ENCODE data around the gene APBB2.

DNA sequence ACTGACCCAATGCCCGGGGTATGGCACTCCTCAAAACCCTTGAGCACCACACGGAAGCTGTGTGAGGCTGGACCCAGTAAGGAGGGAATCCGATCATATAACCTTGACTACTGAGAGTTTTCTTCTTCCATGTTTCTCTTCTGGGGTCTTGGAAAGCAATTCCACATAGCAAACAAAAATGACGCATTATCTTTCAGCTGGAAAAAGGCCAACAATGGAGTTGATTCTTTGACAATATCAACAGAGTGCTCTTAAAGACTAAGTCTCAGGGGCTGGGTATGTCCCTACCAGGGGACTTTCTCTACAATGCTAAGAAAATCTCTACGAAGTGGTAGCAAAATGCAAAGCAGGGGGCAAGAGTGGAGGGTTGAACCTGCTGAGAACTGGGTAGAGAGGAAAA lies 276.0 kb downstream of the APBB2 start:
- TF ChIP-seq, protein P1, sequence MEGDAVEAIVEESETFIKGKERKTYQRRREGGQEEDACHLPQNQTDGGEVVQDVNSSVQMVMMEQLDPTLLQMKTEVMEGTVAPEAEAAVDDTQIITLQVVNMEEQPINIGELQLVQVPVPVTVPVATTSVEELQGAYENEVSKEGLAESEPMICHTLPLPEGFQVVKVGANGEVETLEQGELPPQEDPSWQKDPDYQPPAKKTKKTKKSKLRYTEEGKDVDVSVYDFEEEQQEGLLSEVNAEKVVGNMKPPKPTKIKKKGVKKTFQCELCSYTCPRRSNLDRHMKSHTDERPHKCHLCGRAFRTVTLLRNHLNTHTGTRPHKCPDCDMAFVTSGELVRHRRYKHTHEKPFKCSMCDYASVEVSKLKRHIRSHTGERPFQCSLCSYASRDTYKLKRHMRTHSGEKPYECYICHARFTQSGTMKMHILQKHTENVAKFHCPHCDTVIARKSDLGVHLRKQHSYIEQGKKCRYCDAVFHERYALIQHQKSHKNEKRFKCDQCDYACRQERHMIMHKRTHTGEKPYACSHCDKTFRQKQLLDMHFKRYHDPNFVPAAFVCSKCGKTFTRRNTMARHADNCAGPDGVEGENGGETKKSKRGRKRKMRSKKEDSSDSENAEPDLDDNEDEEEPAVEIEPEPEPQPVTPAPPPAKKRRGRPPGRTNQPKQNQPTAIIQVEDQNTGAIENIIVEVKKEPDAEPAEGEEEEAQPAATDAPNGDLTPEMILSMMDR (IDR thresholded peaks at IDR 0.05) = no peak
- TF ChIP-seq EP300 (IDR thresholded peaks at IDR 0.05) (no peak), POLR2A (IDR thresholded peaks at IDR 0.05; ENCODE audit: low read depth) (no peak)

Measured in esophagus muscularis mucosa (tissue), 4 donors.